GM23248 (cell line): ENCODE measurements around the gene EFR3B.

Experiments
- EZH2 ChIP-seq: fragments of 200-600 bp; sonication (generic); IDR thresholded peaks from 2 replicates; pipeline ENCODE4 v1.6.1; 2018; ENCODE audit warnings: antibody characterized with exemption, mild to moderate bottlenecking; ENCODE audit not compliant: insufficient read depth, poor library complexity, severe bottlenecking
- EZH2phosphoT487 ChIP-seq: fragments of 200-600 bp; sonication (generic); IDR thresholded peaks from 2 replicates; pipeline ENCODE4 v1.6.1; 2018; ENCODE audit warnings: antibody characterized with exemption, moderate library complexity, mild to moderate bottlenecking, low read depth; ENCODE audit not compliant: insufficient read depth

DNA sequence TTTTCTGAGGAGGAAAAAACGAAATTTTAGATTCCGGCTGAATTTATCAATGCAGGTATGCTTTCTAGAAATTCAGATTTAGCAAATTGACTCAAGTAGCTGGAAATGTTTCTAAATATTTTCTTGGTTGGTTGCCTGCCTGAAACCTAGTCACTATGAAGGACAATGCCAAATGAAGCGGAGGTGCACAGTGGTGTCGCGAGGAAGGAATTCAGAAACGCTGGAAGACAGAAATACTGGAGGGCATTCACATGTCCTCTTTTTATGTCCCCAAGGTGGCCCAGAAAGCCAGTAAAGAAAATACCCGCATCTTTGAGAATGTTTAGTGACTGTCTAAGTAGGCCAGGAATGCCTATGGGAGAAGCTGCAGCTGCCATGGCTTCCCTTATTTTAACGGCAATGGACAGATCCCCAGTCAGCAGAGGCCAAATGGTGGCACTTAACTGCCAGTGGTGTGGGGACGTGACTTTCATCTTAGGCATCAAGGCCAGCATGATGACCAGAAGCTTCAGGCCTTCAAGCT, 15.8 kb upstream of the EFR3B start:
- no peak for TF ChIP-seq EZH2phosphoT487
- no peak for TF ChIP-seq EZH2
